H9 (cell line): ENCODE data around the gene CDH13. TPM values are rescaled to one million over a fixed set of nuclear protein-coding genes. Genes with fewer than 3 reads are reported as not detected.

Experiments
- DNase-seq: peaks from one replicate; pipeline ENCODE4 v3.0.0-alpha.2; 2017
- H2AFZ ChIP-seq: one replicate; pipeline ENCODE4 v1.6.1; 2013; ENCODE audit warnings: mild to moderate bottlenecking, low read length, control low read depth, moderate library complexity
- H2AK5ac ChIP-seq: 2 replicates; pipeline ENCODE4 v1.6.1; 2013; ENCODE audit warnings: low read length, control low read depth, mixed read lengths; ENCODE audit not compliant: insufficient read length
- H2BK120ac ChIP-seq: one replicate; pipeline ENCODE4 v1.6.1; 2013; ENCODE audit warnings: low read depth, mild to moderate bottlenecking, low read length, control low read depth, inconsistent platforms; ENCODE audit not compliant: poor library complexity, severe bottlenecking
- H2BK12ac ChIP-seq: 2 replicates; pipeline ENCODE4 v1.6.1; 2013; ENCODE audit warnings: low read length, control low read depth, mixed read lengths, low read depth; ENCODE audit not compliant: insufficient read length
- H2BK15ac ChIP-seq: 2 replicates; pipeline ENCODE4 v1.6.1; 2013; ENCODE audit warnings: low read depth, low read length, control low read depth
- H2BK20ac ChIP-seq: one replicate; pipeline ENCODE4 v1.6.1; 2013; ENCODE audit warnings: low read depth, mild to moderate bottlenecking, low read length, control low read depth, inconsistent platforms; ENCODE audit not compliant: poor library complexity, severe bottlenecking
- H2BK5ac ChIP-seq: 2 replicates; pipeline ENCODE4 v1.6.1; 2013; ENCODE audit warnings: low read length, control low read depth, mixed read lengths; ENCODE audit not compliant: insufficient read length
- H3K14ac ChIP-seq: 2 replicates; pipeline ENCODE4 v1.6.1; 2013; ENCODE audit warnings: low read length, control low read depth; ENCODE audit not compliant: insufficient read depth
- H3K18ac ChIP-seq: 2 replicates; pipeline ENCODE4 v1.6.1; 2013; ENCODE audit warnings: low read depth, mild to moderate bottlenecking, mixed read lengths, low read length, control low read depth; ENCODE audit not compliant: insufficient read length
- H3K23ac ChIP-seq: 2 replicates; pipeline ENCODE4 v1.6.1; 2013; ENCODE audit warnings: low read length, control low read depth, mixed read lengths, low read depth; ENCODE audit not compliant: insufficient read length
- H3K23me2 ChIP-seq: 2 replicates; pipeline ENCODE4 v1.6.1; 2013; ENCODE audit warnings: low read depth, mild to moderate bottlenecking, mixed read lengths, low read length, control low read depth; ENCODE audit not compliant: insufficient read length, poor library complexity, severe bottlenecking
- H3K27ac ChIP-seq: 2 replicates; pipeline ENCODE4 v1.5.1; 2013; ENCODE audit warnings: low read length, control low read depth, mixed read lengths, low read depth; ENCODE audit not compliant: insufficient read length
- H3K27me3 ChIP-seq: 2 replicates; pipeline ENCODE4 v1.6.1; 2013; ENCODE audit warnings: low read length, control low read depth, inconsistent platforms; ENCODE audit not compliant: insufficient read depth
- H3K4ac ChIP-seq: 2 replicates; pipeline ENCODE4 v1.6.1; 2013; ENCODE audit warnings: low read depth, mild to moderate bottlenecking, control low read depth, inconsistent platforms, low read length, moderate library complexity
- H3K4me1 ChIP-seq: 2 replicates; pipeline ENCODE4 v1.6.1; 2013; ENCODE audit warnings: low read length, control low read depth, inconsistent platforms; ENCODE audit not compliant: insufficient read depth
- H3K4me2 ChIP-seq: 2 replicates; pipeline ENCODE4 v1.6.1; 2013; ENCODE audit warnings: low read length, control low read depth, mixed read lengths; ENCODE audit not compliant: insufficient read length, insufficient read depth
- H3K56ac ChIP-seq: 2 replicates; pipeline ENCODE4 v1.6.1; 2013; ENCODE audit warnings: low read depth, mild to moderate bottlenecking, mixed read lengths, low read length, control low read depth; ENCODE audit not compliant: insufficient read length
- H3K79me1 ChIP-seq: 2 replicates; pipeline ENCODE4 v1.6.1; 2013; ENCODE audit warnings: low read depth, mild to moderate bottlenecking, moderate library complexity, low read length, control low read depth, inconsistent platforms; ENCODE audit not compliant: insufficient read depth, poor library complexity, severe bottlenecking
- H3K79me2 ChIP-seq: 2 replicates; pipeline ENCODE4 v1.6.1; 2013; ENCODE audit warnings: low read length, control low read depth, inconsistent platforms; ENCODE audit not compliant: insufficient read depth
- H3K9ac ChIP-seq: 2 replicates; pipeline ENCODE4 v1.6.1; 2013; ENCODE audit warnings: low read length, control low read depth, mixed read lengths; ENCODE audit not compliant: insufficient read length; ENCODE audit errors: extremely low read depth
- H3K9me3 ChIP-seq: one replicate; pipeline ENCODE4 v1.6.1; 2013; ENCODE audit warnings: low read depth, low read length, inconsistent platforms; ENCODE audit not compliant: control insufficient read depth
- H3T11ph ChIP-seq: one replicate; pipeline ENCODE4 v1.6.1; 2013; ENCODE audit warnings: mild to moderate bottlenecking, low read length, control low read depth, inconsistent platforms
- H4K20me1 ChIP-seq: one replicate; pipeline ENCODE4 v1.6.1; 2013; ENCODE audit not compliant: control insufficient read depth, insufficient read length, insufficient read depth
- H4K5ac ChIP-seq: 2 replicates; pipeline ENCODE4 v1.6.1; 2013; ENCODE audit warnings: low read depth, mild to moderate bottlenecking, mixed read lengths, low read length, control low read depth; ENCODE audit not compliant: insufficient read length
- H4K8ac ChIP-seq: replicated peaks from 2 replicates; pipeline ENCODE4 v1.6.1; 2013; ENCODE audit warnings: low read length, control low read depth, mixed read lengths, low read depth; ENCODE audit not compliant: insufficient read length
- H4K91ac ChIP-seq: 2 replicates; pipeline ENCODE4 v1.6.1; 2013; ENCODE audit warnings: low read depth, mild to moderate bottlenecking, moderate library complexity, mixed read lengths, low read length, control low read depth; ENCODE audit not compliant: insufficient read length
- H3K27ac Mint-ChIP-seq, 3 experiments: 2 replicates in 2 of 3; 3 replicates in 1 of 3; pipeline ENCODE4 v1.8.0; 2020 to 2021; ENCODE audit warnings: mixed read lengths in 3 of 3, mild to moderate bottlenecking in 1 of 3, moderate library complexity in 1 of 3
- H3K27me3 Mint-ChIP-seq: 2 replicates; pipeline ENCODE4 v1.8.0; 2021; ENCODE audit warnings: low read depth, mild to moderate bottlenecking, moderate library complexity, mixed read lengths
- H3K36me3 Mint-ChIP-seq, 3 experiments: 2 replicates in 2 of 3; 3 replicates in 1 of 3; pipeline ENCODE4 v1.8.0; 2020 to 2021; ENCODE audit warnings: low read depth in 3 of 3, mixed read lengths in 3 of 3; ENCODE audit not compliant: insufficient read depth in 1 of 3
- H3K4me1 Mint-ChIP-seq, 2 experiments: 2 replicates each; pipeline ENCODE4 v1.8.0; 2020; ENCODE audit warnings: mixed read lengths in 2 of 2
- H3K4me3 Mint-ChIP-seq, 2 experiments: 2 replicates in 1 of 2; 3 replicates in 1 of 2; pipeline ENCODE4 v1.8.0; 2020 to 2021; ENCODE audit warnings: mild to moderate bottlenecking in 2 of 2, mixed read lengths in 2 of 2, moderate library complexity in 1 of 2
- H3K9me3 Mint-ChIP-seq, 2 experiments: 2 replicates in 1 of 2; 3 replicates in 1 of 2; pipeline ENCODE4 v1.8.0; 2020; ENCODE audit warnings: mild to moderate bottlenecking in 2 of 2, mixed read lengths in 2 of 2, moderate library complexity in 1 of 2
- CTCF ChIP-seq: fragments of 200-600 bp; sonication (generic); conservative IDR thresholded peaks from 3 replicates; pipeline ENCODE4 v1.8.0; 2021; ENCODE audit warnings: antibody characterized with exemption, mild to moderate bottlenecking
- WGBS: extraction: QIAGEN DNeasy Blood & Tissue Kit; methylation state at CpG from one replicate; pipeline ENCODE4 v1.1.7; 2013; ENCODE audit warnings: missing lambda C conversion rate, low lambda C conversion rate, mixed read lengths; ENCODE audit not compliant: insufficient read length; ENCODE audit errors: extremely low coverage; 5-methylcytosine and 5-hydroxymethylcytosine counted together
- total RNA-seq: library from RNA; stranded (reverse); gene quantifications from 2 replicates; pipeline ENCODE4 v1.2.1, GENCODE V29; 2021

The CDH13 gene
- total RNA-seq, 1 experiment from 2014 or later, result 1.5 TPM

- Histone ChIP-seq H3K18ac (no peak overlapping the region), H3K9me3 (no peaks in the 10 kb centered on the region), H3K4ac (no peak overlapping the region), H2AFZ (no peak overlapping the region), H2BK12ac (no peak overlapping the region), H3K9ac (no peak overlapping the region), H3K27me3 (no peaks in the 10 kb centered on the region), H3K14ac (no peak overlapping the region), H2BK15ac (no peak overlapping the region), H3K4me1 (no peaks in the 10 kb centered on the region), H4K5ac (no peak overlapping the region), H3K79me2 (no peaks in the 10 kb centered on the region), H3K27ac (no peak overlapping the region), H4K8ac (no peak overlapping the region), H3K4me2 (no peak overlapping the region), H3K56ac (no peak overlapping the region), H3T11ph (no peak overlapping the region), H4K91ac (no peak overlapping the region), H3K23me2 (no peaks in the 10 kb centered on the region), H2BK5ac (no peak overlapping the region), H2AK5ac (no peak overlapping the region), H2BK20ac (no peak overlapping the region), H3K79me1 (no peaks in the 10 kb centered on the region), H3K23ac (no peak overlapping the region), H4K20me1 (no peaks in the 10 kb centered on the region), H2BK120ac (no peak overlapping the region)
- H3K9me3 Mint-ChIP-seq, result no peaks in the 10 kb centered on the region; a peak in 1 of 5 replicates
- WGBS, result no CpG with 5 or more reads among the region's 5 CpGs
- no peak overlapping the region for H3K4me3 Mint-ChIP-seq
- H3K4me1 Mint-ChIP-seq, result peaks cover 3 to 8% of the 10 kb centered on the region in 2 experiments; a peak in 2 of 4 replicates
- H3K27ac Mint-ChIP-seq, result no peak overlapping the region
- no peaks in the 10 kb centered on the region for H3K36me3 Mint-ChIP-seq
- no peak for DNase-seq
- peaks cover 2% of the 10 kb centered on the region; the same call in 1 of the 2 replicates for H3K27me3 Mint-ChIP-seq
- TF ChIP-seq CTCF, result no peak
Observed at GRCh38 chr16:83720213-83720612, 1093.4 kb downstream of the CDH13 start.
